HCT116 (cell line): ENCODE results near the gene POLRMT. TPM values are rescaled to one million over a fixed set of nuclear protein-coding genes. Genes with fewer than 3 reads are reported as not detected.

Source experiments
- ATAC-seq: fragments of 200-7000 bp; cut with Tn5 transposase; 2 replicates; pipeline ENCODE4 v1.9.1; 2020; ENCODE audit warnings: mild to moderate bottlenecking, moderate library complexity
- BruUV-seq: library from RNA; stranded (reverse); fragments of 400-500 nt; replicated peaks from 2 replicates; lab custom pipeline; 2021; lab: Mats Ljungman, UMichigan
- CTCF ChIA-PET: fragments of 300-600 bp; sonication (Branson Sonifier 250); formaldehyde crosslinking; loops from one replicate; lab custom pipeline; 2021; ENCODE audit warnings: antibody characterized with exemption; lab: Charles Lee
- POLR2A ChIA-PET: fragments of 300-600, 350-600 bp; sonication (Branson Sonifier 250); formaldehyde crosslinking; loops from one replicate; lab custom pipeline; 2021; ENCODE audit warnings: antibody characterized with exemption; lab: Charles Lee
- RAD21 ChIA-PET, 2 experiments: fragments of 300-600 bp; sonication (Branson Sonifier 250); formaldehyde crosslinking; loops; one replicate each; lab custom pipeline; 2023; ENCODE audit warnings: low total read pairs in 2 of 2; ENCODE audit not compliant: uncharacterized antibody in 2 of 2, unreplicated experiment in 2 of 2, low non-redundant PET in 1 of 2; lab: Charles Lee
- DNase-seq: peaks from one replicate; pipeline ENCODE4 v3.0.0-alpha.2; 2010; ENCODE audit warnings: low read depth, low spot score
- H2AFZ ChIP-seq: fragments of 200-600 bp; shearing (Covaris generic), sonication (generic); 2 replicates; pipeline ENCODE4 v1.6.1; 2017; ENCODE audit warnings: low read depth, mixed run types, mixed read lengths, antibody characterized with exemption, low read length; ENCODE audit not compliant: poor library complexity, severe bottlenecking
- H3K27ac ChIP-seq: 2 replicates; pipeline ENCODE4 v1.5.1; 2012; ENCODE audit warnings: low read depth, low read length
- H3K27me3 ChIP-seq: fragments of 200-600 bp; sonication (generic); 2 replicates; pipeline ENCODE4 v1.6.1; 2016; ENCODE audit warnings: mixed run types, low read length, mixed read lengths; ENCODE audit not compliant: insufficient read depth
- H3K36me3 ChIP-seq, 2 experiments: fragments of 200-500 bp in 1 of 2; fragments of 200-600 bp in 1 of 2; sonication (Bioruptor generic) in 1 of 2; sonication (generic) in 1 of 2; 2 replicates each; pipeline versions ENCODE4 v1.5.1 to v1.6.1; 2014 to 2016; ENCODE audit warnings: low read length in 2 of 2, inconsistent platforms in 1 of 2, mixed read lengths in 1 of 2, mixed run types in 1 of 2; ENCODE audit not compliant: insufficient read depth in 2 of 2, control insufficient read depth in 1 of 2
- H3K4me1 ChIP-seq, 2 experiments: fragments of 200-600 bp in 1 of 2; sonication (generic) in 1 of 2; 2 replicates each; pipeline versions ENCODE4 v1.5.1 to v1.6.1; 2012 to 2017; ENCODE audit warnings: low read length in 2 of 2, inconsistent platforms in 1 of 2, mild to moderate bottlenecking in 1 of 2, mixed read lengths in 1 of 2, mixed run types in 1 of 2, moderate library complexity in 1 of 2; ENCODE audit not compliant: insufficient read depth in 2 of 2, control insufficient read depth in 1 of 2
- H3K4me2 ChIP-seq: fragments of 200-600 bp; sonication (generic); 2 replicates; pipeline ENCODE4 v1.6.1; 2017; ENCODE audit warnings: mixed run types, low read length, mixed read lengths
- H3K4me3 ChIP-seq, 2 experiments: fragments of 200-600 bp in 1 of 2; sonication (generic) in 1 of 2; replicated peaks in 1 of 2; 2 replicates each; pipeline ENCODE4 v1.5.1; 2011 to 2016; ENCODE audit warnings: low read length in 2 of 2, control low read depth in 1 of 2, low read depth in 1 of 2, mild to moderate bottlenecking in 1 of 2, mixed read lengths in 1 of 2, mixed run types in 1 of 2
- H3K79me2 ChIP-seq: fragments of 200-600 bp; sonication (generic); 2 replicates; pipeline ENCODE4 v1.6.1; 2017; ENCODE audit warnings: mild to moderate bottlenecking, mixed run types, low read length, moderate library complexity, mixed read lengths; ENCODE audit not compliant: insufficient read depth
- H3K9ac ChIP-seq: fragments of 200-600 bp; sonication (generic); 2 replicates; pipeline ENCODE4 v1.6.1; 2016; ENCODE audit warnings: low read length, mixed read lengths
- H3K9me2 ChIP-seq: fragments of 200-600 bp; sonication (generic), shearing (Covaris generic); 2 replicates; pipeline ENCODE4 v1.6.1; 2017; ENCODE audit warnings: mixed run types, mild to moderate bottlenecking, moderate library complexity; ENCODE audit not compliant: insufficient read depth
- H3K9me3 ChIP-seq, 2 experiments: fragments of 200-500 bp in 1 of 2; fragments of 200-600 bp in 1 of 2; sonication (Bioruptor generic) in 1 of 2; sonication (generic) in 1 of 2; 2 replicates each; pipeline ENCODE4 v1.6.1; 2014 to 2017; ENCODE audit warnings: low read length in 2 of 2, mixed read lengths in 2 of 2, inconsistent platforms in 1 of 2, low read depth in 1 of 2, mild to moderate bottlenecking in 1 of 2, mixed run types in 1 of 2, moderate library complexity in 1 of 2; ENCODE audit not compliant: control insufficient read depth in 1 of 2, insufficient read depth in 1 of 2
- H4K20me1 ChIP-seq: fragments of 200-600 bp; sonication (generic), shearing (Covaris generic); 2 replicates; pipeline ENCODE4 v1.6.1; 2017; ENCODE audit warnings: mixed run types, mild to moderate bottlenecking, moderate library complexity; ENCODE audit not compliant: insufficient read depth
- RAD21 ChIP-seq: IDR thresholded peaks from 2 replicates; pipeline ENCODE4 v1.6.1; 2012; ENCODE audit warnings: low read depth, mild to moderate bottlenecking
- REST ChIP-seq: IDR thresholded peaks from 2 replicates; pipeline ENCODE4 v1.6.1; 2012; ENCODE audit warnings: low read depth
- YY1 ChIP-seq: IDR thresholded peaks from 2 replicates; pipeline ENCODE4 v1.6.1; 2011; ENCODE audit warnings: low read length, low read depth, moderate library complexity, mild to moderate bottlenecking; ENCODE audit not compliant: insufficient replicate concordance; ENCODE audit errors: extremely low read depth
- intact Hi-C: fragments of 100-400 bp; cut with micrococcal nuclease; formaldehyde crosslinking; loops from 2 replicates; pipeline ENCODE4 v1.10.0; 2022
- total RNA-seq: library from RNA; stranded (reverse); gene quantifications from one replicate; pipeline ENCODE4 v1.2.1, GENCODE V29; 2021; ENCODE audit not compliant: unreplicated experiment

Gene POLRMT
- total RNA-seq, 1 experiment from 2014 or later, result 138 TPM

DNA sequence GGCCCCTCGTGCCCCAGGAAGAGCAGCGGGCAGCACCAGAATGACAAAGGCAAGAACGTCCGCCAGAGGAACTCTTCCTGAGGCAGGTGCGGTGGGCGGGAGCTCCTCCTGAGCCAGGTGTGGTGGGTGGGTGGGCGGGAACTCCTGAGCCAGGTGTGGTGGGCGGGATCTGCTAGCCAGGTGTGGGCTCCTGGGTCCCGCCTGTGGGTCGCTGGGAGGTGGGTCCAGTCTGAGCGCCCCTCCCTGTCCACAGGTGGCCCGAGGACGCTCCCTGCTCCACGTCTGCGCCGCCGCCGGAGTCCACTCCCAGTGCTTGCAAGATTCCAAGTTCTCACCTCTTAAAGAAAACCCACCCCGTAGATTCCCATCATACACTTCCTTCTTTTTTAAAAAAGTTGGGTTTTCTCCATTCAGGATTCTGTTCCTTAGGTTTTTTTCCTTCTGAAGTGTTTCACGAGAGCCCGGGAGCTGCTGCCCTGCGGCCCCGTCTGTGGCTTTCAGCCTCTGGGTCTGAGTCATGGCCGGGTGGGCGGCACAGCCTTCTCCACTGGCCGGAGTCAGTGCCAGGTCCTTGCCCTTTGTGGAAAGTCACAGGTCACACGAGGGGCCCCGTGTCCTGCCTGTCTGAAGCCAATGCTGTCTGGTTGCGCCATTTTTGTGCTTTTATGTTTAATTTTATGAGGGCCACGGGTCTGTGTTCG is 50.7 kb downstream of the POLRMT start:
- Histone ChIP-seq H3K9me2 (no peaks in the 10 kb centered on the region), H3K36me3 (peaks cover 17 to 31% of the 10 kb centered on the region in 2 experiments), H2AFZ (no peak overlapping the region), H3K4me3 (no peak overlapping the region), H3K4me2 (no peak overlapping the region), H3K4me1 (peaks cover 0 to 4% of the 10 kb centered on the region in 2 experiments; a peak in 2 of 4 replicates), H4K20me1 (no peaks in the 10 kb centered on the region), H3K27ac (peak overlapping the region; percentile 22; the same call in 1 of the 2 replicates), H3K27me3 (no peaks in the 10 kb centered on the region), H3K9me3 (no peaks in the 10 kb centered on the region), H3K79me2 (peaks cover 33% of the 10 kb centered on the region)
- ATAC-seq (no peak), DNase-seq (no peak)
- POLR2A ChIA-PET, result no interaction called here
- RAD21 ChIA-PET, result no interaction called here
- intact Hi-C loops, result no loop called here
- CTCF ChIA-PET, result no interaction called here
- TF ChIP-seq RAD21 (no peak), REST (no peak), YY1 (no peak)
- TF ChIP-seq, all 23 proteins: peak for 0
- no peak overlapping the region for H3K9ac ChIP-seq
- TSS peak; percentile 97 for BruUV-seq
